AG04449 (cell line): ENCODE data around the gene UPP1.

Experiments
- CTCF ChIA-PET: fragments of 350-600 bp; formaldehyde crosslinking; extraction: SDS; loops from one replicate; lab custom pipeline; 2021; ENCODE audit warnings: antibody characterized with exemption; lab: Yijun Ruan, JAX
- POLR2A ChIA-PET: fragments of 400-600, 350-600 bp; formaldehyde crosslinking; extraction: SDS; loops from one replicate; lab custom pipeline; 2020; ENCODE audit warnings: antibody characterized with exemption, inconsistent platforms; lab: Yijun Ruan, JAX
- DNase-seq: peaks from one replicate; pipeline ENCODE4 v3.0.0-alpha.2; 2010; ENCODE audit warnings: low read depth, low spot score
- H3K4me3 ChIP-seq: 2 replicates; pipeline ENCODE4 v1.5.1; 2011; ENCODE audit warnings: low read depth, mild to moderate bottlenecking, control low read depth, low read length
- CTCF ChIP-seq: IDR thresholded peaks from one replicate; pipeline ENCODE4 v1.5.1; 2011; ENCODE audit warnings: mild to moderate bottlenecking, moderate library complexity, low read length, control low read depth, inconsistent platforms; ENCODE audit not compliant: insufficient read depth; ENCODE audit errors: missing control alignments

UPP1 gene

DNA sequence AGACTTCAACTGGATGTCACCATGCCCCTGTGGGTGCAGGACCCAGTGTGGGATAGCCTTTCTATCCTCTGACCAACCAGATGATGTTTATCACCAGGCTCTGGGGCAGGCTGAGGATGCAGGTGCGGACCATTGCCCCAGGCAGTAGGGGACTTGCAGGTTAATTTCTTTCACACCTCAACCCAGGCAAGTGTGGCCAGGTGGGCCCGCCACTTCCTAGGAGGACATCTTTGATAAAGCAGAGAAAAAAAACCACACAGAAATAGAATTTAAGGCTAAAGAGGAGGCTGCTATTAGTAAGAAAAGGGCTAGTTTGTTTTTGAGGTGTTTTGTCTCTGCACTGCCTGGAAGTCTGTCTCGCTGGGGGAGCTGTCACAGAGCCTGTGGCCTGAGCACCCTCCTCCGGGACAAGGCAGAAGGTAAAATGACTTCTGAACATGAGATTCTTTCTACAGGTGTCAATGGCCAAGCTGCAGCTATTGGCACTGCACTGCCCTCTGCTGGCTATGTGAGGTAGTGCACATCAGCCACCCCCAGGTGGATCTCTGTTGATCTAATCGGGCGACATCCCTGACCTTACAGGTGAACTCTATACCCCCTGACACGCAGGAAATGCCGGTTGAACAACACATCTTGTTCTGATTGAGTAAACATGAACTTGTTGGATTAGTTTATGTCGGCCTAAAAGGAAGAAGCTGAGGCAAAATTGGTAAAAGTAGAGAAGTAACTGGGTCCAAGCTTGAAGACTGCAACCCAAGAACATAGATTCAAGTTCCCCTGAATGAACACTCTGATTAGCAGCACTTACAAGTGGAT, 21.0 kb downstream of the UPP1 start:
- peak; percentile 91 for TF ChIP-seq CTCF
- CTCF ChIA-PET, result interaction anchor here (0.6 to 15.8 kb wide), 55 partner anchors 10 to 613 kb away, joined by 3 to 320 read pairs (median 6); partner anchors contain the start of genes PKD1L1 and UPP1
- H3K4me3 ChIP-seq, result no peak overlapping the region
- DNase-seq, result no peak
- POLR2A ChIA-PET, result interaction anchor here (1.8 kb wide), 1 partner anchor 118 kb away, joined by 4 read pairs; no protein-coding TSS in a partner anchor

DNA sequence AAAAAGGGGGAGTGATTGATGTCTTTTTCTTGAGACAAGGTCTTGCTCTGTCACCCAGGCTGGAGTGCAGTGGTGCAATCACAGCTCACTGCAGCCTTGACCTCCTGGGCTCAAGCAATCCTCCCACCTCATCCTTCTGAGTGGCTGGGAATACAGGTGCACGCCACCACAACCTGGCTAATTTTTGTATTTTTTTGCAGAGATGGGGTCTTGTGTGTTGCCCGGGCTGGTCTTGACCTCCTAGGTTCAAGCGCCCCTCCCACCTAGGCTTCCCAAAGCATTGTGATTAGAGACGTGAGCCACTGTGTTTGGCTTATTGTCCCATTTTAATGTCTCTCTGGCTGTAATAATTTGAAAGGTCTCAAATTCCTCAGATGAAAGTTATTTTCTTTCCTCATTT, 21.8 kb downstream of the UPP1 start:
- H3K4me3 ChIP-seq, result no peak overlapping the region
- ChIA-PET POLR2A (no interaction called here), CTCF (interaction anchor here (0.6 to 15.8 kb wide), 52 partner anchors 9 to 614 kb away, joined by 3 to 320 read pairs (median 6); partner anchors contain the start of genes PKD1L1 and UPP1)
- no peak for DNase-seq
- TF ChIP-seq CTCF, result no peak

- no peak for TF ChIP-seq CTCF
- ChIA-PET POLR2A (no interaction called here), CTCF (interaction anchor here (0.6 to 15.8 kb wide), 23 partner anchors 9 to 173 kb away, joined by 3 to 320 read pairs (median 6); partner anchors contain the start of gene PKD1L1)
- no peak for DNase-seq
- no peak overlapping the region for H3K4me3 ChIP-seq
Observed at GRCh38 chr7:48111596-48111995, 22.5 kb downstream of the UPP1 start.

- ChIA-PET CTCF (interaction anchor here (0.6 to 15.8 kb wide), 7 partner anchors 10 to 167 kb away, joined by 3 to 320 read pairs (median 4); no protein-coding TSS in a partner anchor), POLR2A (interaction anchor here (1.0 kb wide), 1 partner anchor 24 kb away, joined by 5 read pairs; no protein-coding TSS in a partner anchor)
- no peak overlapping the region for H3K4me3 ChIP-seq
- no peak for TF ChIP-seq CTCF
- no peak for DNase-seq
Observed at GRCh38 chr7:48112401-48113165, 23.5 kb downstream of the UPP1 start.

- H3K4me3 ChIP-seq, result no peak overlapping the region
- CTCF ChIA-PET, result interaction anchor here (1.4 to 15.8 kb wide), 4 partner anchors 11 to 122 kb away, joined by 4 to 320 read pairs (median 10); no protein-coding TSS in a partner anchor
- TF ChIP-seq CTCF, result no peak
- POLR2A ChIA-PET, result no interaction called here
- DNase-seq, result no peak
Observed at GRCh38 chr7:48113275-48113674, 24.2 kb downstream of the UPP1 start.
